Activated CD4-positive, alpha-beta T cell treated with anti-CD3 and anti-CD28 coated beads, Interleukin-2, Interleukin-6, amounts not matched to agents 100 ng/mL and 50 ng/mL, durations not matched to agents 16 hours and 8 hours (primary cell): ENCODE results near the gene E2F1.
"Not testable (repeated sequence)": the region's sequence is repeated elsewhere in the genome, so short reads cannot be mapped to it uniquely, and the experiment has no call there.

Source experiments
- DNase-seq: peaks from one replicate; pipeline ENCODE4 v3.0.0-alpha.2; 2020

Gene E2F1

DNA sequence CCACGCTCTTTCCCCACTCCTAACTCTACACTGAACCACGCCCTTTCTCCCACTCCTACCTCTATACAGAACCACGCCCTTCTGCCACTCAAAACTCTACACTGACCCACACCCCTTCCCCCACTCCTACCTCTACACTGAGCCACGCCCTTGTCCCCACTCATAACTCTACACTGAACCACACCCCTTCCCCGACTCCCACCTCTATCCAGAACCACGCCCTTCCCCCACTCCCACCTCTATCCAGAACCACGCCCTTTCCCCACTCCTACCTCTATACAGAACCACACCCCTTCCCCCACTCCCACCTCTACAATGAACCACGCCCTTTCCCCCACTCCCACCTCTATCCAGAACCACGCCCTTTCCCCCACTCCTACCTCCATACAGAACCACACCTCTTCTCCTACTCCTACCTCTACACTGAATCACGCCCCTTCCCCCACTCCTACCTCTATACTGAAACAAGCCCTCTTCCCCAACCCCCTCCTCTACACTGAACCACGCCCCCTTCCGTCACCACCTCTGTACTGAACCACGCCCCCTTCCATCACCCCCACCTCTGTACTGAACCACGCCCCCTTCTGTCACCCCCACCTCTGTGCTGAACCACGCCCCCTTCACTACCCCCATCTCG, 23.8 kb upstream of the E2F1 start:
- DNase-seq = no peak

DNA sequence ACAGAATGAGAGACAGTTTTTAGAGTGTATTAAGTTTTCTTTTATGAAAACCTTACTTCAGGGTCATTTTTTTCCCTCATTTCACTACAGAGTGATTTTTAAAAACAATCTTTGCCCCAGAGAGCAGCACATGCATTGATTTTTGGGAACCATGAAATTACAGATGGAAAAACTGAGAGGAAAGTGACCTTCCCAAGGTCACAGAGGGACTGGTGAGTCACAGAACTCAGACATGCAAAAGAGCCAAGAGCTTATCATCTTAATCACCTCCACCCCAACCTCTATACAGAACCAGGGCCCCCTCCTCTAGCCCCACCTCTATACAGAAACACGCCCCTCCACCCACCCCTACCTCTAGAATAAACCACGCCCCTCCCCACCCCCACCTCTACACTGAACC, 23.2 kb upstream of the E2F1 start:
- no peak for DNase-seq

DNA sequence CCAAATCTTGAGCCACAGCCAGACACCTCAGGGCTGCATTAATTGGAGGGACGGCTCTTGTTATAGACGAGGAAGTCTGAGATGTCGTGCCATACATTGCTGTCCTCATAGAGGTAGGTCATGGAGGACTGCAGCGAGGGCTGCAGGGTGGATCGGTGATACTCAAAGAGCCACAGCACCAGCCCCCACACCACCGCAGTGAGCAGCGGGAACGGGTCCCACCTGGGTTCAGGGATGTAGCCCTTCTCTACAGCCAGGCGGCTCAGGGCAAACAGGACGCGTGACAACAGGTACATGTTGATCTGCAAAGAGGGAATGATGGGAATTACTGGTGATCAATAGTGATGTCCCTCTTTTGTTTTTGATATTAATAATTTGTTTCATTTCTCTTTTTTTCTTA, 21.5 kb upstream of the E2F1 start:
- no peak for DNase-seq

DNA sequence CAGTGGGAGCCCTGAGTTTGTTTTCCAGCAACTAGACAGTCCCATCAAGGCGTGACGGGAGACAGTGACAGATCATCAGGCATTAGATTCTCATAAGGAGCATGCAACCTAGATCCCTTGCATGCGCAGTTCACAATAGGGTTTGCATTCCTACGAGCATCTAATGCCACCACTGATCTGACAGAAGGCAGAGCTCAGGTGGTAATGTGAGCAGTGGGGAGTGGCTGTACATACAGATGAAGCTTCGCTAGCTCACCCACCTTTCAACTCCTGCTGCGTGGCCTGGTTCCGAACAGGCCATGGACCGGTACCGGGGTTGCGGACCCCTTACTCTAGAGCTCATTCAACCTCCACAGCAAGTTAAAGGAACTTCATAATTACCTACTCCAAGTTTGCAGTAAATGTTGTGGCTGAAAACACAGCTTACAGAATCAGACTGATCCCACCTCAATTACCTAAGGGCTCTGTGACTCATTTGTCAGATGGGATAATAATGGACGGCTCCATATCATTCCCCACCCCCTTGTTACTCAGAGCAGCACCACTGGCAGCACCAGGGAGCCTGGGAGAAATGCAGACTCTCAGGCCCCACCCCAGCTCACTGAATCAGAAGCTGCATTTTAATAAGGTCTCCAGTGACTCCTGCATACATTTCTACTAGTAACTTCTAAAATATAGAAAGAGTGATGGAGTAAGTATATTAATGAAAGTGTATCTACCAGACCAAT, 18.2 kb upstream of the E2F1 start:
- no peak for DNase-seq

DNA sequence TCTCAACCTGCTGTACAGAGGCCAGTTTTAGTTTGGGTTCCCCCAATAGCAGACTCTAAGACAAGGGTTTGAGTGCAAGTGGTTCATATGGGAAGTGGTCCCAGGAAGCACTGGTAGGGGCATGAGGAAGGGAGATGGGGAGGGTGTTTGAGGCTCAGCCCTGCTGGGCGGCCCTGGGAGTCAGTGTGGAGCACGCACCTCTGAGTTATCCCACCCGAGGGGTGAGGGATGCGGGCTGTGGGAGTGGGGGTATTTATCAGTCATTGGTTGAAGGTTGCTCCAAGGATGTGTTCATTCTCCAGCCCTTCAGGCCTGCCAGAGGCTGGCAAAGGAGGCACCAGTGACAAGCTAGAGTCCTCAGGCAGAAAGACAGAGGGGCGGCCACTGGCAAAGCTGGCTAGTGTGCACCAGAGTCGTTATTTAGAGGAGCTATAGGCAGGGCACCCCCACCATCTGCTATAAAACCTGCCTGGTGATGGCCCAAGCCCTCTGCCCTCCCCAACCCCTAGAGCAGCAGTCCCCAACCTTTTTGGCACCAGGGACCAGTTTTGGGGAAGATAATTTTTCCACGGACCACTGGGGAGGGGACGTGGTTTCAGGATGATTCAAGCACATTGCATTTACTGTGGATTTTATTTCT, 17.4 kb upstream of the E2F1 start:
- DNase-seq = no peak

DNA sequence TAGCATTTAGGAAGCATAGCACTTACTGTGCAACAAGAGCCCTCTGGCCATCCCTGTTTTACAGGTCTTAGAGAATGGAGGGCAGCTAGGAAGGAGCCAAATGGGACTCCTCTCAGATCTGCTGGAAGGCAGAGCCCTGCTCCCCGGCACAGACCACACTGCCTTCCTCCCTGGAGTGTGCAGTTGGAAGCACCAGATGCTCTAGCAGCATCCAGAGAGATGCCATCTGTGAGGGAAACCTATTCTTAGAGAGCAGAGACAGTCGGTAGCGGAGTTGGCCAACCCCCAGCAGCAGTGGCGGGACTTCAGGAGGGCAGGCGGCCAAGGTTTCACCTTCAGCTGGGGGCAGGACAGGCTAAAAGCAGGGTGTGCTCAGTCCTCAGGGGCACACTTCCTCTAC, 16.7 kb upstream of the E2F1 start:
- no peak for DNase-seq

DNA sequence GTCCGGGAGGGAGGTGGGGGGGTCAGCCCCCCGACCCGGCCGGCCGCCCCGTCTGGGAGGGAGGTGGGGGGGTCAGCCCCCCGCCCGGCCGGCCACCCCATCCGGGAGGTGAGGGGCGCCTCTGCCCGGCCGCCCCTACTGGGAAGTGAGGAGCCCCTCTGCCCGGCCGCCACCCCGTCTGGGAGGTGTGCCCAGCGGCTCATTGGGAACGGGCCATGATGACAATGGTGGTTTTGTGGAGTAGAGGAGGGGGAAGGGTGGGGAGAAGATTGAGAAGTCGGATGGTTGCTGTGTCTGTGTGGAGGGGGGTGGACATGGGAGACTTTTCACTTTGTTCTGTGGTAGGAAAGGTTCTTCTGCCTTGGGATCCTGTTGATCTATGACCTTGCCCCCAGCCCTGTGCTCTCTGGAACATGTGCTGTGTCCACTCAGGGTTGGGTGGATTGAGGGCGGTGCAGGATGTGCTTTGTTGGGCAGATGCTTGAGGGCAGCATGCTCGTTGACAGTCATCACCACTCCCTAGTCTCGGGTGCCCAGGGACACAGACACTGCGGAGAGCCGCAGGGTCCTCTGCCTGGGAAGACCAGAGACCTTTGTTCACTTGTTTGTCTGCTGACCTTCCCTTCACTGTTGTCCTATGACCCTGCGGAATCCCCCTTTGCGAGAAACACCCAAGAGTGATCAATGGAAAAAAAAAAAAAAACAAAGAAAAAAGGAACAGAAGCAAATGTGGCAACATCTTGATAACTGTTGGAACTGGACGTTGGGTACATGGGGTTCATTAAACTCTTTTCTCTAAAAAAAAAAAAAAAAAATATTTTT, 15.7 kb upstream of the E2F1 start:
- no peak for DNase-seq

DNA sequence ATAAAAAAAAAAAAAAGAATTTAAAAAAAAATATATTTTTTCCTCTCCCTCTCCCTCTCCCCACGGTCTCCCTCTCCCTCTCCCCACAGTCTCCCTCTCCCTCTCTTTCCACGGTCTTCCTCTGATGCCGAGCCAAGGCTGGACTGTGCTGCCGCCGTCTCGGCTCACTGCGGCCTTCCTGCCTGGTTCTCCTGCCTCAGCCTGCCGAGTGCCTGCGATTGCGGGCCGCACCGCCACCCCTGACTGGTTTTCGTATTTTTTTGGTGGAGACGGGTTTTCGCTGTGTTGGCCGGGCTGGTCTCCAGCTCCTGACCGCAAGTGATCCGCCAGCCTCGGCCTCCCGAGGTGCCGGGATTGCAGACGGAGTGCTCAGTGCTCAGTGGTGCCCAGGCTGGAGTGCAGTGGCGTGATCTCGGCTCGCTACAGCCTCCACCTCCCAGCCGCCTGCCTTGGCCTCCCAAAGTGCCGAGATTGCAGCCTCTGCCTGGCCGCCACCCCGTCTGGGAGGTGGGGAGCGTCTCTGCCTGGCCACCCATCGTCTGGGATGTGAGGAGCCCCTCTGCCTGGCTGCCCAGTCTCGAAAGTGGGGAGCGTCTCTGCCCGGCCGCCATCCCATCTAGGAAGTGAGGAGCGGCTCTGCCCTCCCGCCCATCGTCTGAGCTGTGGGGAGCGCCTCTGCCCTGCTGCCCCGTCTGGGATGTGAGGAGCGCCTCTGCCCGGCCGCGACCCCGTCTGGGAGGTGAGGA, 14.7 kb upstream of the E2F1 start:
- not testable (repeated sequence) for DNase-seq

DNA sequence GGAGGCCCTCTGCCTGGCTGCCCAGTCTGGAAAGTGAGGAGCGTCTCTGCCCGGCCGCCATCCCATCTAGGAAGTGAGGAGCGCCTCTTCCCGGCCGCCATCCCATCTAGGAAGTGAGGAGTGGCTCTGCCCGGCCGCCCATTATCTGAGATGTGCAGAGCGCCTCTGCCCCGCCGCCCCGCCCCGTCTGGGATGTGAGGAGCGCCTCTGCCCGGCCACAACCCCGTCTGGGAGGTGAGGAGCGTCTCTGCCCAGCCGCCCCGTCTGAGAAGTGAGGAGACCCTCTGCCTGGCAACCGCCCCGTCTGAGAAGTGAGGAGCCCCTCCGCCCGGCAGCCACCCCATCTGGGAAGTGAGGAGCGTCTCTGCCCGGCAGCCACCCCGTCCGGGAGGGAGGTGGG, 12.8 kb upstream of the E2F1 start:
- not testable (repeated sequence) for DNase-seq

DNA sequence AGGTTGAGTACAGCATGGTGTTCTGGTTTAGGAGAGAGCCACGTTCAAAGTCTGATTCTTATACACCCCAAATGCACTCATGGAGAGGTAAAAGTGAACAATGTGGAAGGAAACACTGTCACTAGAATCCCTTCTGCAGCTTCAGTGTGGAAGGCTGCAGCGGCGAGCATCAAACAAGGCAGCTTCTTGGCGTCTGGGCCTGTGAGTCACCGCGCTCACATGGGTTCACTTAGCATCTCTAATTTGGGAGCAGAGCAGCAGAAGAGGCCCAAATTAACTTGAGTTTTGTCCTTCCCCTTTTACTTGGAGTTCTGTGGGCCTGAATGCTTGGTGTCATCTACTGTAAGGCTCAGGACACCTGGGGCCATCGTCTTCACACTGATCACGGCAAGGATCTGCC, 10.9 kb upstream of the E2F1 start:
- no peak for DNase-seq

DNA sequence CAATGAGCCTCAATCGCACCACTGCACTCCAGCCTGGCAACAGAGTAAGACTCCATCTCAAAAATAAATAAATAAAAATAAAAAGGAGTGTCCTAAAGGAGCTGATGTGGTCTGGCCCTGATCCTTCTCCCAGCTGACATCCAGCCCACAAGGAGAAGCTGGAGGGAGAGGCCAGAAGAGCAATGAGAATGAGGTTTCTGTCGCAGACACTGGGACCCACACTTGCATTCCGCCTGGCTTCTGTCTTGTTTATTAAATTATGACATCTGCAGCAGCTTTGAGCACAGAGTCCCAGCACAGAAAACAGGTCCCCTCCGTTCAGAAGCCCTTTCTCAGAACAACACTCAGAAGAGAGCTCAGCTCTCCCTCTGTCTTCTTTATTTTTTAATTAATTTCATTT, 10.3 kb upstream of the E2F1 start:
- DNase-seq = no peak

DNA sequence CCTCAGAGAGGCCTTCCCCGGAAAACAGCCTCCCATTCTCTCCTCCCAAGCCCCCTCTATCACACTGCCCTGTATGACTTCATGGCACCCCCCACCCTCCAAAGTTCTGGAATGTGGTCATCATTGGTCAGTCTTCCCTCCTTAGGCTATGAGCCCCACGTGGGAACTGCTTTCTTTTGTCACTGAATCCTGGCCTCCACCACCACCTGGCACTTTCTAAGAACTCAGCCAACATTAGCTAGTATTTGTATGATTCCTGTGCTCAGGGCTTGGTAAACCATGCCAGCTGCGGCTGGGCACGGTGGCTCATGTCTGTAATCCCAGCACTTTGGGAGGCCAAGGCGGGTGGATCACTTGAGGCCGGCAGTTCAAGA, 8.4 kb upstream of the E2F1 start:
- DNase-seq = no peak

DNA sequence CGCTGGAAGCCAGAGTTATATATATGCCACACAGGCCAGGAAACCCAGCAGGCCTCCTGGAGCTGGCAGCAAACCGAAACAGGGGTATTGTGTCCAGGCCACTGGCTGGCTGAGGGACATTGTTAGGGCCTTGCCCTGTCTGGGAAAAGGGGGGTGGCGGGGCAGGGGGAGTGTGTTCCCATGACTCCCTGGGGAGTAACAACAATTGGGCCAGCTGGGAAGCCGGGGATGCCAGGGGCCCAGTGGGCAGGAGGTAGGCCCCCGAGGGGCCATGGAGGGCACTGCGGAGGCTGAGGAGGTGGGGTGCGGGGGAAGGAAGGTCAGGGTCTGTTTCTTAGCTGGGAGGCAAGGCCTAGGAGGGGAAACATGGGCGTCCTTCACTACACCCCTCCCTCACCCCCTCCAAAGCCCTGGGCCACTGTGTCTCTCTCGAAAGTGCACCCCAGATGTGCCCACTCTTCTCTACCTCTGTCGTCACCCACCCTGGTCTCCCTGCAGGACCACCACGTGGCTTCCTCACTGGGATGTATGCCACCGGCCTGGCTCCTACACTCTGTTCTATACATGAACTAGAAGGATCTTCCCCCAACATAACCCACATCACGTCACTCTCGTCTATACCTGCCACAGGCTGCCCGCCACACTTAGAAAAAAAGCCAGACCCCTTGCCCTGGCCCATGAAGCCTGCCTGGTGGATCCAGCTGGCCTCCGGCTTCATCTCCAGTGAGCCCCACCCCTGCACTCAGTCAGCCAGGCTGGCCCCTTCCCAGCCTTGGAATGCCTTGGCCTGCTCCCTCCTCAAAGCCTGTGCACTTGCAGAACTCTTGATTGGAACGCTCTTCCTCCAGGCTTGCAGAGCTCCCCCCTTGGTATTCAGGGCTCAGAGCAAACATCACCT, 7.8 kb upstream of the E2F1 start:
- DNase-seq = no peak

DNA sequence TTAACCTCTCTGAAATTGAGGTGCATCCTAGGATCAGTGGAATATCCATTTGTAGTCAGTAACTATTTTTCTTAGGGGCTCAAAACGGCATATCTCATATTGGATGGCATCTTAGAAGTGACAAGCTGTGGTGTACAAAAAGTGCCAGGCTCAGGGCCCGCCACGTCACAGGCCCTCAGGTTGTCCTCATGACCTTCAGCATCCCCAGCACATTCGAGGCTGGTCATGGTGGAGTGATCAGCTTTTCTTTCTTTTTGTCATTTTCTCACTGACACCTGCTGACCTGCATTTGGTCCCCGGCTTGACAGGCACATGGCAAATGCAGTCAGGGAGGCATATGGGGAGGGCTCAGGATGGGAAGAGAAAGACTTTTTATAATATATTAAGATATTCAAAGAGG, 7.1 kb upstream of the E2F1 start:
- DNase-seq = no peak

DNA sequence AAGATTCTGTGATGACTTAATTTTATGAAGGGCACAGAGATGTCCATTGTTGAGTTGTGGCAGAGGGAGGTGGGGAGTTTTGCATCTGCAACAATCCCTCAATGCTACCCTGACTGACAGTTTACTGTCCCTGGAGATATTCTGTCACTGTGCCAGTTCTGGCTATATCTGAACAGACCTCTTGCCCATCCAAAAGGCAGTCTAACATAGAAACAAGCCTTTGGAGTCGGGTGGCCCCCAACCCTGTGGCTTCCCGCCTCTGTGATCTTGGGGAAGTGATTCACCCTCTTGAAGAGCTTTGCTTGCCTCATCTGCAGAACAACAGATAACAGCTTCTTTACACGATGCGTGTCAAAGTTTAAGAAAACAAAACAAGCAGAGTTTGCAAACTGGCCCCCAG, 3.8 kb upstream of the E2F1 start:
- DNase-seq = peak; percentile 73

DNA sequence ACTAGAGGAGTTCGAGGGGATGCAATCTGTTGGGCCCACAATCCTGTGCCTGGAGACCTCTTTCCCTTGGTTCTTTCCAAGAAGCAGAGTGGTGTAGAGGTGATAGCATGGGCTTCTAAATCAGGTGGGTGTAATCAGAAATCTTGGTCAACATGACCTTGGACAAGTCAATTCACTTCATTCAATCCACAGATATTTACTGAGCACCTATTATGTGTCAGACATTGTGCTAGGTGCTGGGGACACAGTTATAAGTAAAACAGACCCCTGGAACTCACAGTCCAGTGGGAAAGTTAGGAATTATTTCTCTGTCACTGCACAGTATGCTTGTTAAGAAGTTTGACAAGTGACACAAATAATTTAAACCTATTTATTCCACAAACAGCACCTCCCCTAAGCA, 3.3 kb upstream of the E2F1 start:
- no peak for DNase-seq

DNA sequence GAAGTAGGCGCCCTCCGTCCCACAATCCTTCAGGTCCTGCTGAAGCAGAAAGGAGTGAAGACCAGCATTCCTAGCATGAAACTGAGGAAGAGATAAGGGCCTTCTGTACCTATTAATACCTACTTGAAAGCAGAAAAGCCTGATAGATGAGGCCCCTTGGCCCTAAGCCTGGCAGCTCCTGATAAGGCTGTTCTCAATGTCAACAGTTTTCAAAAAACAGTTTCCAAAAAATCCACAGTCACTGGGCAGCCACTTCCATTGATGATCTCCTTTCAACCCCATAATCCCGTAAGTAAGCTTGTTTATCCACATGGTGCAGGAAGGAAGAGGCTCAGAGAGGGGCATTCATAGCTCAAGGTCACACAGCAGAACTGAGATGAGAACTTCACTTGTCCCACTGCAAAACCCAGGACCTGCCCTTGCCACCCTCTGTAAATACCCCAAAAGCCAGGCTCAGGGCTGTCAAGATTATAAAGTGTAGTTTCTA, 2.8 kb upstream of the E2F1 start:
- DNase-seq = no peak

DNA sequence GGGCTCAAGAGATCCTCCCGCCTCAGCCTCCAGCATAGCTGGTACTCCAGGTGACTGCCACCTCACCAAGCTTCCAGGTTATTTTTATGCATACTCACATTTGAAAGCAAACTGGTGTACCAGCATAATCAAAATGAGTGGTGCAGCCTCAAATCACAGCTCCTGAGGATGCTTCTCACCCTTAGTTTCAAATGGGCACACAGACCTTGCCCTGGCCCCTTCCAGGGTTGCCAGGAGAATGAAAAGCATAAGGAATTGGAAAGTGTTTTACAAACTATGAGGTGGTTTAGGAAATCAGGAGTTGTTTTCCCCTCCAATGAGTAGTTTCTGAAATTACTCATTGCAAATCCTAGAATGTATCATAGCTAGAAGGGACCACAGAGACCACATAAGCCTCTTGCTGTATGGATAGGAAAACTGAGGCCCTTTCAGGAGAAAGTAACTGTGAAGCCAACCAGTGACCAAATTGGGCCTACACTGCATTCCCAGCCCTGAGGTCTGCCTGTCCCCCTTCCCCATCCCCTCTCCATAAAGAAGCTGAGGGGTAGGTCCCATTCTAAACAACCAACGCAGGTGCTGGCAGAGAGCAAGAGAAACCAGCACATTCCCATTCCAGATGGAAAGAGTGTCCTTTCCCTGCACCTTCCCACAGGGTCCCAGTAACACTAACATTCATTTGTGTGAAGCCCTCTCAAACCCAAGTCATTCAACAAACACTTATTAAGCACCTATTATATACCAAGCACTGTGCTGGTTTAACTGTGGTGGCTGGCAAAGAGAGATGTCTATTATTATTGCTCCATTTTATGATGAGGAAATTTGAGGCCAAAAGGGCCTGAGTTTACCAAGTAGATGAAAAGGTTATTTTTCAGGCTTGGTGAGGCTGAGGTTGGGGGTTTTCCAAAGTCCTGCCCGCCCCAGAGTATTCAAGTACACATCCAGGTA, 2.1 kb upstream of the E2F1 start:
- DNase-seq = no peak

DNA sequence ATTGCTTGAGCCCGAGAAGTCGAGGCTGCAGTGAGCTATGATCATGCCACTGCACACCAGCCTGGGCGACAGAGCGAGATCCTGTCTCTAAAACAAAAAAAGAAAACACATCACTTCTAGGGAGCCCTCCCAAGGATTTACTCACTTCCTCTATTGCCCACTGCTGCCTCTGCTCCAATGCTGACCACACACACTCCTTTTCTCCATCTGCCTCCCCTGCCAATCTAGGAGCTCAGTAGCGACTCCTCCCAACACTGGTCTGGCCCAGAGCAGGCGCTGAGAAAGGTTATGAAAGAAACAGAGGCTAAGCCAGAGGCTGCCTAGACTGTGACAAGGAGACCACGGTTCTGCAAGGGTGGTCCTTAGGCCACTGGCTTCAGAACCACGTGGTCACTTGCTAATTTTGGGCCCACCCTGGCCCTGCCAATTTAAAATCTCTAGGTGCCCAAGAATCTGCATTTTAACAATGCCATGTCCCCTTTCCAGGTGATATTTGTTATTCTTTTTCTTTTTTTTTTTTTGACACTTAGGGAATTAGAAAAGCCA, 1.3 kb upstream of the E2F1 start:
- no peak for DNase-seq

DNA sequence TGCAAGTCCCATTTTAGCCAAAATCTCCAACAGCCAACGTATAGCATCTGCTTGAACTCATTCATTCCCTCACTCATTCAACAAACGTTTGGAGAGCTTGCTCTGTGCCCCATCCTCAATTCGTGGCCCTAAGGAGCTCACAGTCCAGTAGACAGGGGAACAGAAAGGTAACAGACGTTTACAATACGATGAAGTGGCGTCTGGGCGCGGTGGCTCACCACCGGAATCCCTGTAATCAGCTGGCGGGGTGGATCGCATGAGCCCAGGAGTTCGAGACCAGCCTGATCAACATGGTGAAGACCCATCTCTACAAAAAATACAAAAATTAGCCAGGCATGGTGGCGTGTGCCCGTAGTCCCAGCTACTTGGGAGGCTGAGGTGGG, 790 bp upstream of the E2F1 start:
- DNase-seq = no peak
